Airway epithelial cell (primary cell): ENCODE results near the gene TRIM21. TPM values are rescaled to one million over a fixed set of nuclear protein-coding genes. Genes with fewer than 3 reads are reported as not detected.

Source experiments
- total RNA-seq: library from RNA; depleted of rRNA; stranded (reverse); fragments of >200 nt; gene quantifications from 2 replicates; pipeline ENCODE4 v1.2.3, GENCODE V29; 2015

Gene TRIM21
- 10.2 and 13.8 TPM in 2 replicates for total RNA-seq

GRCh38 chr11:4393209-4393857, at the start of gene TRIM21:
TSS of gene TRIM21 (minus strand) at chr11:4393702. CDS start at chr11:4390409, 3,293 bp downstream.

GRCh38 chr11:4368286-4368685, 25.2 kb downstream of the TRIM21 start, which contains the start of gene OR52B4:
TSS of gene OR52B4 (minus strand) at chr11:4368386. CDS start at chr11:4368295, 91 bp downstream.

Other genes starting within 250 kb of the TRIM21 start
- not detected in 2 replicates for gene OR52B4, start 25.3 kb downstream of the TRIM21 start, total RNA-seq
- not detected in 2 replicates for gene OR52K2, start 55.6 kb upstream of the TRIM21 start, total RNA-seq
- gene OR52K1, start 88.9 kb upstream of the TRIM21 start, total RNA-seq = not detected in 2 replicates
- not detected in 2 replicates for gene OR52M1, start 151.5 kb upstream of the TRIM21 start, total RNA-seq
- not detected in 2 replicates for gene OR52I2, start 188.0 kb upstream of the TRIM21 start, total RNA-seq
- not detected in 2 replicates for gene OR52I1, start 200.3 kb upstream of the TRIM21 start, total RNA-seq
- gene TRIM68, start 214.5 kb upstream of the TRIM21 start, total RNA-seq = 4.1 and 6.7 TPM in 2 replicates
- not detected in 2 replicates for gene OR51D1, start 243.8 kb upstream of the TRIM21 start, total RNA-seq